GM12874 (cell line): ENCODE data around the gene QRICH1.

Experiments used
- CTCF ChIP-seq: IDR thresholded peaks from 2 replicates; pipeline ENCODE4 v1.5.1; 2011; ENCODE audit warnings: low read depth, mild to moderate bottlenecking, control low read depth, low read length, moderate library complexity; ENCODE audit not compliant: insufficient read depth

The QRICH1 gene

GRCh38 chr3:49030321-49030720 lies 63.5 kb downstream of the QRICH1 start:
- TF ChIP-seq CTCF = no peak

GRCh38 chr3:49029563-49029884 lies 64.3 kb downstream of the QRICH1 start:
- no peak for TF ChIP-seq CTCF

- no peak for TF ChIP-seq CTCF
Measured at GRCh38 chr3:49028673-49029562, 65.0 kb downstream of the QRICH1 start, which contains the start of gene IMPDH2. IMPDH2 (minus strand) TSS chr3:49029398; CDS start chr3:49029350, 48 bp downstream.

- TF ChIP-seq CTCF = no peak
Measured at GRCh38 chr3:49028298-49028672, 65.6 kb downstream of the QRICH1 start.

- no peak for TF ChIP-seq CTCF
Measured at GRCh38 chr3:49027634-49028033, 66.2 kb downstream of the QRICH1 start.

GRCh38 chr3:49026536-49026935 lies 67.3 kb downstream of the QRICH1 start:
- no peak for TF ChIP-seq CTCF

- no peak for TF ChIP-seq CTCF
Measured at GRCh38 chr3:49025793-49026520, 67.9 kb downstream of the QRICH1 start.
